KMS-11 (cell line): ENCODE results near the gene ECE1.

Experiments
- H2AFZ ChIP-seq: fragments of 200-600 bp; sonication (generic); 2 replicates; pipeline ENCODE4 v1.6.1; 2016; ENCODE audit warnings: antibody characterized with exemption, mixed run types, low read depth
- H3K27ac ChIP-seq: fragments of 200-600 bp; sonication (generic); 2 replicates; pipeline ENCODE4 v1.6.1; 2016; ENCODE audit warnings: mild to moderate bottlenecking, mixed run types
- H3K27me3 ChIP-seq: fragments of 200-600 bp; sonication (generic); 2 replicates; pipeline ENCODE4 v1.6.1; 2017; ENCODE audit warnings: mild to moderate bottlenecking, low read depth, mixed run types, moderate library complexity; ENCODE audit not compliant: insufficient read depth
- H3K36me3 ChIP-seq: fragments of 200-600 bp; sonication (generic); 2 replicates; pipeline ENCODE4 v1.6.1; 2017; ENCODE audit warnings: mild to moderate bottlenecking, mixed run types; ENCODE audit not compliant: insufficient read depth
- H3K4me1 ChIP-seq: fragments of 200-600 bp; sonication (generic); 2 replicates; pipeline ENCODE4 v1.6.1; 2016; ENCODE audit warnings: mild to moderate bottlenecking, low read depth, mixed run types; ENCODE audit not compliant: poor library complexity, severe bottlenecking
- H3K4me2 ChIP-seq: fragments of 200-600 bp; sonication (generic); 2 replicates; pipeline ENCODE4 v1.7.0; 2016; ENCODE audit warnings: mild to moderate bottlenecking, mixed run types
- H3K4me3 ChIP-seq: fragments of 200-600 bp; sonication (generic); IDR thresholded peaks from 2 replicates; pipeline ENCODE4 v1.6.1; 2017; ENCODE audit warnings: low read depth, low read length, mixed read lengths; ENCODE audit not compliant: insufficient read depth
- H3K79me2 ChIP-seq: fragments of 200-600 bp; sonication (generic); 2 replicates; pipeline ENCODE4 v1.6.1; 2016; ENCODE audit warnings: low read depth, mixed run types; ENCODE audit not compliant: insufficient read depth
- H3K9ac ChIP-seq: fragments of 200-600 bp; sonication (generic); 2 replicates; pipeline ENCODE4 v1.6.1; 2016; ENCODE audit warnings: mild to moderate bottlenecking, mixed run types
- H4K20me1 ChIP-seq: fragments of 200-600 bp; sonication (generic); 2 replicates; pipeline ENCODE4 v1.6.1; 2016; ENCODE audit warnings: mild to moderate bottlenecking, mixed run types; ENCODE audit not compliant: insufficient read depth
- TF ChIP-seq, protein P1 (sequence below): fragments of 200-600 bp; sonication (generic); conservative IDR thresholded peaks from 2 replicates; pipeline ENCODE4 v1.6.1; 2017; ENCODE audit warnings: low read depth, mild to moderate bottlenecking, antibody characterized with exemption, low read length, moderate library complexity, mixed read lengths

Gene ECE1

DNA sequence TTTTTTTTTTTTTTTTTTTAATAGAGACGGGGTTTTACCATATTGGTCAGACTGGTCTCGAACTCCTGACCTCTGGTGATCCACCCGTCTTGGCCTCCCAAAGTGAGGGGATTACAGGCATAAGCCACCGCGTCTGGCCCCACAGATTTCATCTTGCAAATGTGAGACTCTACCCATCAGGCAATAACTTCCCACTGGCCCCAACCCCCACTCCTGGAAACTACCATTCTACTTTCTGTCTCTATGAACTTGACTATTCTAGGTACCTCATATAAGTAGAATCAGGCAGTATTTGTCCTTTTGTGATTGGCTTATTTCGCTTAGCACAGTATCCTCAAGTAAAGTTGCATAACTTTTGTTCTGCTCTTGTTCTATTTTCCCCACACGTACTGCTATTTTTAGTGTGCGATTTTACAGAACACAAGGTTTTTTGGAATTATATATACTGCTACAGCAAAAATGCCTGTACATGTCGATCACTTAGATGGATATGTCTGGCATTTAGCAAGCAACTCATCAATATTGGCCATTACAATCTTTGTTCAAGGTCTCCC is 40.2 kb downstream of the ECE1 start:
- Histone ChIP-seq H3K27ac (no peak overlapping the region), H3K4me3 (no peak overlapping the region), H4K20me1 (no peaks in the 10 kb centered on the region), H3K36me3 (no peaks in the 10 kb centered on the region), H3K79me2 (no peaks in the 10 kb centered on the region), H3K4me2 (no peak overlapping the region), H3K4me1 (no peaks in the 10 kb centered on the region), H3K9ac (no peak overlapping the region), H3K27me3 (no peaks in the 10 kb centered on the region), H2AFZ (no peak overlapping the region)
- TF ChIP-seq, protein P1, sequence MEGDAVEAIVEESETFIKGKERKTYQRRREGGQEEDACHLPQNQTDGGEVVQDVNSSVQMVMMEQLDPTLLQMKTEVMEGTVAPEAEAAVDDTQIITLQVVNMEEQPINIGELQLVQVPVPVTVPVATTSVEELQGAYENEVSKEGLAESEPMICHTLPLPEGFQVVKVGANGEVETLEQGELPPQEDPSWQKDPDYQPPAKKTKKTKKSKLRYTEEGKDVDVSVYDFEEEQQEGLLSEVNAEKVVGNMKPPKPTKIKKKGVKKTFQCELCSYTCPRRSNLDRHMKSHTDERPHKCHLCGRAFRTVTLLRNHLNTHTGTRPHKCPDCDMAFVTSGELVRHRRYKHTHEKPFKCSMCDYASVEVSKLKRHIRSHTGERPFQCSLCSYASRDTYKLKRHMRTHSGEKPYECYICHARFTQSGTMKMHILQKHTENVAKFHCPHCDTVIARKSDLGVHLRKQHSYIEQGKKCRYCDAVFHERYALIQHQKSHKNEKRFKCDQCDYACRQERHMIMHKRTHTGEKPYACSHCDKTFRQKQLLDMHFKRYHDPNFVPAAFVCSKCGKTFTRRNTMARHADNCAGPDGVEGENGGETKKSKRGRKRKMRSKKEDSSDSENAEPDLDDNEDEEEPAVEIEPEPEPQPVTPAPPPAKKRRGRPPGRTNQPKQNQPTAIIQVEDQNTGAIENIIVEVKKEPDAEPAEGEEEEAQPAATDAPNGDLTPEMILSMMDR = no peak

DNA sequence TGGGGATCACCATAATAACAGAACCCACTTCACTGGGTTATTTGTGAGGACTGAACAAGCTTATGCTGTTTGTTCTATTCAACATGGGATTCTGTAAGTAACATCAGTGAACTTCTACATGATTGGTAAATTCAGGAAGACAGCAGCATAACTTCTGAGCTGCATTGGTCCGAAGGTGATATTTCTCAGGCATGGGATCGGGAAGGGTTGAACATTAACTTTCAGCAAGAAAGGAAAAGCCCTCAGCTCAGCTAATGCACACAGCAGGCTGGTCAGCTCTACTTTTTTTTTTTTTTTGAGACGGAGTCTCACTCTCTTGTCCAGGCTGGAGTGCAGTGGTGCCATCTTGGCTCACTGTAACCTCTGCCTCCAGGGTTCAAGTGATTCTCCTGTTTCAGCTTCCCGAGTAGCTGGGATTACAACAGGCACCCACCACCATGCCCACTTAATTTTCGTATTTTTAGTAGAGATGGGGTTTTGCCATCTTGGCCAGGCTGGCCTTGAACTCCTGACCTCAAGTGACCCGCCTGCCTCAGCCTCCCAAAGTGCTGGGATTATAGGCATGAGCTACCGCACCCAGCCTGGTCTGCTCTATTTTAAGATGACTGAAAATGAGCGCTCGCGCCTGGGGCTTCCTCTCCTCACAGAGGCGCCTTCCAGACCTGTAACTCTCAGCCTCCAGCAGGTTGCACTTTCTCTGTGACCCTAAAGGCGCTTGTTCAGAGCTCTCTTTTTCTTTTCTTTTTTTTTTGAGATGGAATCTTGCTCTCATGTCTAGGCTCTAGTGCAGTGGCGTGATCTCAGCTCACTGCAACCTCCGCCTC is 42.2 kb downstream of the ECE1 start:
- Histone ChIP-seq H3K79me2 (no peaks in the 10 kb centered on the region), H3K27ac (no peak overlapping the region), H3K9ac (no peak overlapping the region), H3K4me1 (no peaks in the 10 kb centered on the region), H3K4me2 (no peak overlapping the region), H3K4me3 (no peak overlapping the region), H3K27me3 (no peaks in the 10 kb centered on the region), H4K20me1 (no peaks in the 10 kb centered on the region), H3K36me3 (no peaks in the 10 kb centered on the region), H2AFZ (no peak overlapping the region)
- TF ChIP-seq, protein P1 = no peak

DNA sequence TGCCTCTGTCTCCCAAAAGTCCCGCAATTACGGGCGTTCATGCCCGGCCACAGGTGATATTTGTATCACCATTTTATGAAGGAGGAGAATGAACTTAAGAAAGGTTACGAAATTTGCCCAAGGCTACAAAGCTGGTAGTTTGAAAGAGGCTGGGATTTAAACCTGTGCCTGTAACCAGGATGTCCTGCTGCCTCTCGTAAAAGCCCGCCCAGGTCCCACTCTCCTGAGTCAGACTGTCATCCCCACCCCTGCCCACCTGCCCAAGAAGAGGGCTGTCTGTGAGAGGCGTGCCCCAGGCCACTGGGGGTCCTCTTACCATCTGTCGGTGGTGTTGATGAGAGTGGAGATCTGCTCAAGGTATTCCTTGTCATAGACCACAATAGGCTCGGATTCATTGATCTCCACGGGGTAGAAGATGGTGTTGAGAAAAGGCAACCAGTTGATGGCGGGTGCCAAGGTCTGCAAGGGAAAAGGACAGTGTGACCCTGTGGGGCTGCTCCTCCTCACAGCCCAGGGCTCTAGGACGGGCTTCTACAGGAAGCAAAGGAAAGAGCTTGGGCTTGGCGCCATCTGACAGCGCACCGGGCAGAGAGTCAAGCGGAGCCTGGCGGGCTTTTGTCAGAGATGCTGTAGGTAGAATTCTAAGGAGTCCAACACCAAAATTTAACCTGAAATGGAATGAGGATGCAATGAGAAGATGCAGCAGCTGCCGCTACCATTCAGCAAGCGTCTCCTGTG is 43.2 kb downstream of the ECE1 start:
- H3K4me3 ChIP-seq = no peak overlapping the region
- H3K4me2 ChIP-seq = no peak overlapping the region
- H3K79me2 ChIP-seq = no peaks in the 10 kb centered on the region
- TF ChIP-seq, protein P1 = no peak
- no peaks in the 10 kb centered on the region for H3K36me3 ChIP-seq
- no peaks in the 10 kb centered on the region for H3K4me1 ChIP-seq
- H3K27ac ChIP-seq = no peak overlapping the region
- no peaks in the 10 kb centered on the region for H3K27me3 ChIP-seq
- no peak overlapping the region for H2AFZ ChIP-seq
- H4K20me1 ChIP-seq = no peaks in the 10 kb centered on the region
- no peak overlapping the region for H3K9ac ChIP-seq

DNA sequence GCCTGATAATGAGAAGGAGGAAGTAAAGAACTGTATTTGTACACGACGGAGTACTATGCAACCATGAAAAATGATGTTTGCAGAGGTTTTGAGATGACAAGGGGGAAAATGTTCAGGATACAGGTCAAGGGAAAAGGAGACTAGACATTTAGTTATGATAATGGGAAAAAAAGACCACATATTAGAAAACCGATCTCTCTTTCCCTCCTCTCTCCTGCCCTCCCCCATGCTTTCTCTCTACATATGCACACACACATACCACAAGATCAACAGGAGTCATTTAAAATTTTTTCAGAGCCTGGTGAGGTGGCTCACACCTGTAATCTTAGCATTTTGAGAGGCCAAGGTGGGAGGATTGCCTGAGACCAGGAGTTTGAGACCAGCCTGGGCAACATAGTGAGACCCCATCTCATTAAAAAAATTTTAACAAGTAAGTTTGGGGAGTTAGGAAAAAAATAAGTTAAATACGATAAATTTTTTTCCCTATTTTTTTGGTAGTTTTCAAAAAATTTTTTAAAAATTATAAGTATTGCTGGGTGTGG is 44.5 kb downstream of the ECE1 start:
- H3K4me2 ChIP-seq = no peak overlapping the region
- no peak overlapping the region for H2AFZ ChIP-seq
- no peaks in the 10 kb centered on the region for H3K36me3 ChIP-seq
- H4K20me1 ChIP-seq = no peaks in the 10 kb centered on the region
- H3K27me3 ChIP-seq = no peaks in the 10 kb centered on the region
- H3K9ac ChIP-seq = no peak overlapping the region
- no peaks in the 10 kb centered on the region for H3K79me2 ChIP-seq
- TF ChIP-seq, protein P1 = no peak
- H3K4me1 ChIP-seq = no peaks in the 10 kb centered on the region
- no peak overlapping the region for H3K27ac ChIP-seq
- no peak overlapping the region for H3K4me3 ChIP-seq
